ENCODE results near the gene FILIP1.

DNA sequence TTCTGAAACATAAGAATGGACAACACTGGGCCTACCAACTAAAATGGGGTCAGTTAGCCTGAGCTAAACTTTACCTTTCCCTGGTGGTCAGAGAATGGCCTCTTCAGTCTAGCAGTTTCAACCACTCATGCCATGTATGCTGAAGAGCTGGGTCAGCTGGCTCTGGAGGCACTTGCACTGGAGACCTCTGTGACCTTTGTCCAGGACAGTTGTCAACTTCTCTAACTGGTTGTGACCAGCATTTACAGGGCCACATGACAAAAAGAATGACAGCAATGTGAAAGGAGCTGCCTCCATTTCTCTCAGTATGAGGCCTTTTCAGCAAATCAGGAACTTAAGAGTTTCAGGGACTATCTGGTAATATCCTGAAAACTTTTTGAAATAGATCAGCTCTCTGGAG lies 149.1 kb downstream of the FILIP1 start:
- TF ChIP-seq CTCF (IDR thresholded peaks at IDR 0.05) (no peak), POLR2A (IDR thresholded peaks at IDR 0.05) (no peak), POLR2AphosphoS5 (IDR thresholded peaks at IDR 0.05; ENCODE audit: insufficient read depth in 1 of 2, low read depth in 1 of 2) (no peak)
